ENCODE data around the gene TNS1.

The TNS1 gene

GRCh38 chr2:217928324-217929181, 74.2 kb downstream of the TNS1 start:
- DNase-seq, result no peak

- DNase-seq, result no peak
These were observed 75.0 kb downstream of the TNS1 start for GRCh38 chr2:217927601-217928323.

- no peak for DNase-seq
These were observed 76.0 kb downstream of the TNS1 start for GRCh38 chr2:217926801-217927200.

GRCh38 chr2:217924346-217924901, 78.4 kb downstream of the TNS1 start:
- DNase-seq, result no peak

GRCh38 chr2:217923007-217923686, 79.6 kb downstream of the TNS1 start:
- no peak for DNase-seq

GRCh38 chr2:217922101-217923006, 80.4 kb downstream of the TNS1 start:
- no peak for DNase-seq

- no peak for DNase-seq
These were observed 81.8 kb downstream of the TNS1 start for GRCh38 chr2:217920879-217921603.

GRCh38 chr2:217919781-217920351, 82.9 kb downstream of the TNS1 start:
- no peak for DNase-seq

- no peak for DNase-seq
These were observed 83.6 kb downstream of the TNS1 start for GRCh38 chr2:217919204-217919603.

- DNase-seq, result no peak
These were observed 84.3 kb downstream of the TNS1 start for GRCh38 chr2:217918308-217919024.

GRCh38 chr2:217916504-217917254, 86.1 kb downstream of the TNS1 start:
- no peak for DNase-seq

- DNase-seq, result no peak
These were observed 87.1 kb downstream of the TNS1 start for GRCh38 chr2:217915706-217916105.

GRCh38 chr2:217914878-217915277, 87.9 kb downstream of the TNS1 start:
- DNase-seq, result no peak

GRCh38 chr2:217914078-217914477, 88.7 kb downstream of the TNS1 start:
- DNase-seq, result no peak

- no peak for DNase-seq
These were observed 89.4 kb downstream of the TNS1 start for GRCh38 chr2:217913436-217913835.

GRCh38 chr2:217912098-217913024, 90.4 kb downstream of the TNS1 start:
- DNase-seq, result no peak

- no peak for DNase-seq
These were observed 91.3 kb downstream of the TNS1 start for GRCh38 chr2:217911283-217912097.

GRCh38 chr2:217910875-217911212, 92.0 kb downstream of the TNS1 start:
- no peak for DNase-seq
